Measurements from ENCODE around the gene GJA4.

Gene GJA4

GRCh38 chr1:34792868-34793727 is at the start of gene GJA4:
Gene GJA4, plus strand, starts transcription at chr1:34792999. Its CDS starts 1,215 bp downstream, at chr1:34794214.
- DNase-seq, result no peak

GRCh38 chr1:34743775-34744174 is 49.0 kb upstream of the GJA4 start:
- DNase-seq, result no peak

GRCh38 chr1:34744851-34745250 is 47.9 kb upstream of the GJA4 start:
- no peak for DNase-seq

- no peak for DNase-seq
These were observed 47.1 kb upstream of the GJA4 start for GRCh38 chr1:34745666-34746065.

GRCh38 chr1:34746101-34746500 is 46.7 kb upstream of the GJA4 start:
- no peak for DNase-seq

GRCh38 chr1:34746785-34747637 is 45.8 kb upstream of the GJA4 start:
- no peak for DNase-seq

- DNase-seq, result no peak
These were observed 45.2 kb upstream of the GJA4 start for GRCh38 chr1:34747638-34747941.

GRCh38 chr1:34749992-34750391 is 42.8 kb upstream of the GJA4 start:
- no peak for DNase-seq

GRCh38 chr1:34750610-34751009 is 42.2 kb upstream of the GJA4 start:
- DNase-seq, result no peak

GRCh38 chr1:34753163-34753562 is 39.6 kb upstream of the GJA4 start:
- no peak for DNase-seq

- no peak for DNase-seq
These were observed 37.7 kb upstream of the GJA4 start, which contains the start of gene GJB5 for GRCh38 chr1:34754964-34755637. Gene GJB5, plus strand, starts transcription at chr1:34755047. Its CDS starts 2,284 bp downstream, at chr1:34757331.

GRCh38 chr1:34755961-34756360 is 36.8 kb upstream of the GJA4 start:
- DNase-seq, result no peak

- DNase-seq, result no peak
These were observed 35.4 kb upstream of the GJA4 start for GRCh38 chr1:34757386-34757785.

- no peak for DNase-seq
These were observed 34.0 kb upstream of the GJA4 start for GRCh38 chr1:34758751-34759150.

GRCh38 chr1:34759503-34760357 is 33.1 kb upstream of the GJA4 start, which contains the start of gene GJB4:
Gene GJB4, plus strand, starts transcription at chr1:34759740. Its CDS starts 1,515 bp downstream, at chr1:34761255.
- DNase-seq, result no peak

- DNase-seq, result no peak
These were observed 31.5 kb upstream of the GJA4 start for GRCh38 chr1:34761176-34761761.

GRCh38 chr1:34761776-34762307 is 31.0 kb upstream of the GJA4 start:
- no peak for DNase-seq

- no peak for DNase-seq
These were observed 30.2 kb upstream of the GJA4 start for GRCh38 chr1:34762474-34763141.

GRCh38 chr1:34763142-34763781 is 29.5 kb upstream of the GJA4 start:
- no peak for DNase-seq

- no peak for DNase-seq
These were observed 23.9 kb upstream of the GJA4 start for GRCh38 chr1:34768856-34769255.
